HepG2 (cell line): ENCODE data around the gene ZNF207. TPM values are rescaled to one million over a fixed set of nuclear protein-coding genes. Genes with fewer than 3 reads are reported as not detected.

Experiments
- CENPT ChIP-seq: sonication (generic); formaldehyde crosslinking; IDR thresholded peaks from 2 replicates; pipeline ENCODE4 v1.8.0; 2022; ENCODE audit warnings: low read depth, mild to moderate bottlenecking, moderate library complexity, missing genetic modification reagents
- DPF2 ChIP-seq: sonication (generic); formaldehyde crosslinking; IDR thresholded peaks from 2 replicates; pipeline ENCODE4 v1.4.0; 2020; ENCODE audit warnings: mild to moderate bottlenecking, low read depth, missing genetic modification reagents, borderline replicate concordance
- KLF15 ChIP-seq: sonication (generic); formaldehyde crosslinking; IDR thresholded peaks from 2 replicates; pipeline ENCODE4 v1.8.1; 2023; ENCODE audit warnings: borderline replicate concordance, mild to moderate bottlenecking, inconsistent platforms, missing genetic modification reagents, mixed read lengths
- NFIC ChIP-seq: IDR thresholded peaks from 2 replicates; pipeline ENCODE4 v1.6.1; 2012; ENCODE audit warnings: mild to moderate bottlenecking, low read length, inconsistent platforms
- PAF1 ChIP-seq: IDR thresholded peaks from 2 replicates; pipeline ENCODE4 v1.6.1; 2016; ENCODE audit warnings: missing genetic modification reagents, missing compliant biosample characterization
- SRSF4 ChIP-seq: fragments of 200-400 bp; formaldehyde crosslinking; IDR thresholded peaks from one replicate; pipeline ENCODE4 v1.6.1; 2018; ENCODE audit warnings: mild to moderate bottlenecking, low read depth, low read length, moderate library complexity; ENCODE audit not compliant: poor library complexity, severe bottlenecking
- ZFYVE20 ChIP-seq: sonication (generic); formaldehyde crosslinking; IDR thresholded peaks from 2 replicates; pipeline ENCODE4 v1.8.0; 2023; ENCODE audit warnings: low read depth, mild to moderate bottlenecking, moderate library complexity, missing genetic modification reagents, borderline replicate concordance
- ZMAT5 ChIP-seq: sonication (generic); formaldehyde crosslinking; IDR thresholded peaks from 2 replicates; pipeline ENCODE4 v1.5.0; 2020; ENCODE audit warnings: mild to moderate bottlenecking, low read depth, missing genetic modification reagents, borderline replicate concordance
- ZNF10 ChIP-seq: sonication (generic); formaldehyde crosslinking; IDR thresholded peaks from 2 replicates; pipeline ENCODE4 v1.4.0; 2020; ENCODE audit warnings: mild to moderate bottlenecking, low read depth, missing genetic modification reagents, borderline replicate concordance
- ZNF160 ChIP-seq: sonication (generic); formaldehyde crosslinking; IDR thresholded peaks from 2 replicates; pipeline ENCODE4 v1.8.0; 2022; ENCODE audit warnings: mild to moderate bottlenecking, inconsistent platforms, missing genetic modification reagents
- ZNF225 ChIP-seq: sonication (generic); formaldehyde crosslinking; IDR thresholded peaks from 2 replicates; pipeline ENCODE4 v1.4.0; 2020; ENCODE audit warnings: mild to moderate bottlenecking, missing genetic modification reagents
- ZNF501 ChIP-seq: sonication (generic); formaldehyde crosslinking; IDR thresholded peaks from 2 replicates; pipeline ENCODE4 v1.5.1; 2020; ENCODE audit warnings: mild to moderate bottlenecking, moderate library complexity, missing genetic modification reagents
- ZNF550 ChIP-seq: sonication (generic); formaldehyde crosslinking; IDR thresholded peaks from 2 replicates; pipeline ENCODE4 v1.4.0; 2020; ENCODE audit warnings: mild to moderate bottlenecking, missing genetic modification reagents, borderline replicate concordance
- ZNF687 ChIP-seq: sonication (generic); formaldehyde crosslinking; IDR thresholded peaks from 2 replicates; pipeline ENCODE4 v1.5.1; 2020; ENCODE audit warnings: mild to moderate bottlenecking, missing genetic modification reagents, moderate library complexity
- ZNF784 ChIP-seq: sonication (generic); formaldehyde crosslinking; IDR thresholded peaks from 2 replicates; pipeline ENCODE4 v1.5.1; 2020; ENCODE audit warnings: missing genetic modification reagents, mild to moderate bottlenecking, borderline replicate concordance
- polyA plus RNA-seq, 8 experiments: library from polyadenylated mRNA; depleted of rRNA in 3 of 8; stranded (reverse) in 7 of 8; unstranded in 1 of 8; fragments of >200 nt; fragmentation: Illumina TruSeq in 4 of 8; extraction: Trizol in 4 of 8; gene quantifications; 2 replicates each; pipeline versions ENCODE4 v1.2.1 to v1.2.3, GENCODE V29; 2011 to 2016; ENCODE audit warnings: low read depth in 4 of 8, missing spikeins in 1 of 8, mixed read lengths in 1 of 8; ENCODE audit not compliant: insufficient read depth in 1 of 8
- total RNA-seq, 5 experiments: library from RNA; depleted of rRNA; stranded (reverse); fragments of >200 nt; fragmentation: Illumina TruSeq; extraction: Trizol; gene quantifications; 2 replicates each; pipeline ENCODE4 v1.2.3, GENCODE V29; 2016; ENCODE audit warnings: low read depth in 1 of 5
- TF ChIP-seq, protein P1 (sequence below): sonication (generic); formaldehyde crosslinking; IDR thresholded peaks from 2 replicates; pipeline ENCODE4 v1.4.0; 2020; ENCODE audit warnings: missing genetic modification reagents

ZNF207 gene
- total and polyA plus RNA-seq, 2 of the 13 experiments (the other 11 are each of a cell fraction or from before 2014, with no cell fraction given): 150 to 164 TPM

GRCh38 chr17:32349854-32350665 lies at the start of gene ZNF207 (continued):
- no peak for TF ChIP-seq NFIC
- TF ChIP-seq, protein P1, sequence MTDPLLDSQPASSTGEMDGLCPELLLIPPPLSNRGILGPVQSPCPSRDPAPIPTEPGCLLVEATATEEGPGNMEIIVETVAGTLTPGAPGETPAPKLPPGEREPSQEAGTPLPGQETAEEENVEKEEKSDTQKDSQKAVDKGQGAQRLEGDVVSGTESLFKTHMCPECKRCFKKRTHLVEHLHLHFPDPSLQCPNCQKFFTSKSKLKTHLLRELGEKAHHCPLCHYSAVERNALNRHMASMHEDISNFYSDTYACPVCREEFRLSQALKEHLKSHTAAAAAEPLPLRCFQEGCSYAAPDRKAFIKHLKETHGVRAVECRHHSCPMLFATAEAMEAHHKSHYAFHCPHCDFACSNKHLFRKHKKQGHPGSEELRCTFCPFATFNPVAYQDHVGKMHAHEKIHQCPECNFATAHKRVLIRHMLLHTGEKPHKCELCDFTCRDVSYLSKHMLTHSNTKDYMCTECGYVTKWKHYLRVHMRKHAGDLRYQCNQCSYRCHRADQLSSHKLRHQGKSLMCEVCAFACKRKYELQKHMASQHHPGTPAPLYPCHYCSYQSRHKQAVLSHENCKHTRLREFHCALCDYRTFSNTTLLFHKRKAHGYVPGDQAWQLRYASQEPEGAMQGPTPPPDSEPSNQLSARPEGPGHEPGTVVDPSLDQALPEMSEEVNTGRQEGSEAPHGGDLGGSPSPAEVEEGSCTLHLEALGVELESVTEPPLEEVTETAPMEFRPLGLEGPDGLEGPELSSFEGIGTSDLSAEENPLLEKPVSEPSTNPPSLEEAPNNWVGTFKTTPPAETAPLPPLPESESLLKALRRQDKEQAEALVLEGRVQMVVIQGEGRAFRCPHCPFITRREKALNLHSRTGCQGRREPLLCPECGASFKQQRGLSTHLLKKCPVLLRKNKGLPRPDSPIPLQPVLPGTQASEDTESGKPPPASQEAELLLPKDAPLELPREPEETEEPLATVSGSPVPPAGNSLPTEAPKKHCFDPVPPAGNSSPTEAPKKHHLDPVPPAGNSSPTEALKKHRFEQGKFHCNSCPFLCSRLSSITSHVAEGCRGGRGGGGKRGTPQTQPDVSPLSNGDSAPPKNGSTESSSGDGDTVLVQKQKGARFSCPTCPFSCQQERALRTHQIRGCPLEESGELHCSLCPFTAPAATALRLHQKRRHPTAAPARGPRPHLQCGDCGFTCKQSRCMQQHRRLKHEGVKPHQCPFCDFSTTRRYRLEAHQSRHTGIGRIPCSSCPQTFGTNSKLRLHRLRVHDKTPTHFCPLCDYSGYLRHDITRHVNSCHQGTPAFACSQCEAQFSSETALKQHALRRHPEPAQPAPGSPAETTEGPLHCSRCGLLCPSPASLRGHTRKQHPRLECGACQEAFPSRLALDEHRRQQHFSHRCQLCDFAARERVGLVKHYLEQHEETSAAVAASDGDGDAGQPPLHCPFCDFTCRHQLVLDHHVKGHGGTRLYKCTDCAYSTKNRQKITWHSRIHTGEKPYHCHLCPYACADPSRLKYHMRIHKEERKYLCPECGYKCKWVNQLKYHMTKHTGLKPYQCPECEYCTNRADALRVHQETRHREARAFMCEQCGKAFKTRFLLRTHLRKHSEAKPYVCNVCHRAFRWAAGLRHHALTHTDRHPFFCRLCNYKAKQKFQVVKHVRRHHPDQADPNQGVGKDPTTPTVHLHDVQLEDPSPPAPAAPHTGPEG: no peak
- no peak for TF ChIP-seq ZNF160 (CRISPR knock-in tag)
- no peak for TF ChIP-seq CENPT (CRISPR knock-in tag)
- no peak for TF ChIP-seq DPF2 (CRISPR knock-in tag)
- peak; percentile 78; the same call in 1 of the 2 replicates for TF ChIP-seq ZNF784 (CRISPR knock-in tag)
- TF ChIP-seq KLF15 (CRISPR knock-in tag): peak; percentile 64; the same call in 1 of the 2 replicates
- TF ChIP-seq ZNF687 (CRISPR knock-in tag): peak; percentile 82
- no peak for TF ChIP-seq ZMAT5 (CRISPR knock-in tag)
- TF ChIP-seq ZNF225: no peak
- TF ChIP-seq PAF1 (CRISPR knock-in tag): no peak
- no peak for TF ChIP-seq ZNF550
- TF ChIP-seq SRSF4: no peak
- TF ChIP-seq ZFYVE20 (CRISPR knock-in tag): no peak; the same call in 1 of the 2 replicates
- no peak for TF ChIP-seq ZNF10 (CRISPR knock-in tag)
- peak; percentile 66 for TF ChIP-seq ZNF501 (CRISPR knock-in tag)
